Ecto neural progenitor cell (in vitro differentiated cells): ENCODE data around the gene INO80.
"Not testable (repeated sequence)": the region's sequence is repeated elsewhere in the genome, so short reads cannot be mapped to it uniquely, and the experiment has no call there.

Source experiments
- DNase-seq: peaks from one replicate; pipeline ENCODE4 v3.0.0-alpha.2; 2018; ENCODE audit warnings: low spot score

Gene INO80

GRCh38 chr15:41121951-41122350, 5.9 kb upstream of the INO80 start:
- DNase-seq = no peak

GRCh38 chr15:41116962-41117252, 827 bp upstream of the INO80 start:
- DNase-seq = no peak

- no peak for DNase-seq
Observed at GRCh38 chr15:41115652-41116115, 396 bp downstream of the INO80 start.

GRCh38 chr15:41115161-41115651, 874 bp downstream of the INO80 start:
- no peak for DNase-seq

GRCh38 chr15:41106947-41107346, 9.1 kb downstream of the INO80 start:
- no peak for DNase-seq

- no peak for DNase-seq
Observed at GRCh38 chr15:41105348-41106334, 10.4 kb downstream of the INO80 start.

- DNase-seq = no peak
Observed at GRCh38 chr15:41104234-41104633, 11.8 kb downstream of the INO80 start.

GRCh38 chr15:41102854-41103253, 13.2 kb downstream of the INO80 start:
- no peak for DNase-seq

- DNase-seq = no peak
Observed at GRCh38 chr15:41096178-41096577, 19.9 kb downstream of the INO80 start.

- DNase-seq = no peak
Observed at GRCh38 chr15:41085029-41085428, 31.1 kb downstream of the INO80 start.

GRCh38 chr15:41080144-41080543, 35.9 kb downstream of the INO80 start:
- no peak for DNase-seq

GRCh38 chr15:41079717-41080116, 36.4 kb downstream of the INO80 start:
- DNase-seq = no peak

GRCh38 chr15:41078879-41079278, 37.2 kb downstream of the INO80 start:
- DNase-seq = not testable (repeated sequence)

GRCh38 chr15:41078125-41078524, 38.0 kb downstream of the INO80 start:
- DNase-seq = no peak

- DNase-seq = no peak
Observed at GRCh38 chr15:41073028-41073427, 43.1 kb downstream of the INO80 start.

GRCh38 chr15:41072013-41072412, 44.1 kb downstream of the INO80 start:
- no peak for DNase-seq

GRCh38 chr15:41066516-41066915, 49.6 kb downstream of the INO80 start:
- DNase-seq = no peak

GRCh38 chr15:41061667-41062066, 54.4 kb downstream of the INO80 start:
- no peak for DNase-seq

- DNase-seq = no peak
Observed at GRCh38 chr15:41060505-41060904, 55.6 kb downstream of the INO80 start.

- no peak for DNase-seq
Observed at GRCh38 chr15:41056810-41057209, 59.3 kb downstream of the INO80 start.

GRCh38 chr15:41055706-41056105, 60.4 kb downstream of the INO80 start:
- no peak for DNase-seq

GRCh38 chr15:41051139-41051538, 64.9 kb downstream of the INO80 start:
- DNase-seq = no peak

- no peak for DNase-seq
Observed at GRCh38 chr15:41048852-41049251, 67.2 kb downstream of the INO80 start.

- no peak for DNase-seq
Observed at GRCh38 chr15:41048397-41048796, 67.7 kb downstream of the INO80 start.
